ENCODE measurements around the gene OSBP2. TPM values are rescaled to one million over a fixed set of nuclear protein-coding genes. Genes with fewer than 3 reads are reported as not detected.

The OSBP2 gene
- total RNA-seq, 4 donors from 2014 or later: 0.49 to 8.2 (median 0.72) TPM

- no peak for TF ChIP-seq CTCF (IDR thresholded peaks at IDR 0.05; ENCODE audit: low read depth)
Observed at GRCh38 chr22:30681831-30682230, 12.8 kb upstream of the OSBP2 start.

- TF ChIP-seq CTCF (IDR thresholded peaks at IDR 0.05; ENCODE audit: low read depth): no peak
Observed at GRCh38 chr22:30685178-30685577, 9.5 kb upstream of the OSBP2 start.

- TF ChIP-seq CTCF (IDR thresholded peaks at IDR 0.05; ENCODE audit: low read depth): no peak
Observed at GRCh38 chr22:30687358-30687757, 7.3 kb upstream of the OSBP2 start.

GRCh38 chr22:30689622-30690021, 5.1 kb upstream of the OSBP2 start:
- no peak for TF ChIP-seq CTCF (IDR thresholded peaks at IDR 0.05; ENCODE audit: low read depth)

- TF ChIP-seq CTCF (IDR thresholded peaks at IDR 0.05; ENCODE audit: low read depth): no peak
Observed at GRCh38 chr22:30691204-30691603, 3.5 kb upstream of the OSBP2 start.

GRCh38 chr22:30694171-30694639, 469 bp upstream of the OSBP2 start:
- TF ChIP-seq CTCF (IDR thresholded peaks at IDR 0.05; ENCODE audit: low read depth): no peak

GRCh38 chr22:30695351-30695851, 727 bp downstream of the OSBP2 start:
- no peak for TF ChIP-seq CTCF (IDR thresholded peaks at IDR 0.05; ENCODE audit: low read depth)
